ENCODE measurements around the gene U2AF1L4.

DNA sequence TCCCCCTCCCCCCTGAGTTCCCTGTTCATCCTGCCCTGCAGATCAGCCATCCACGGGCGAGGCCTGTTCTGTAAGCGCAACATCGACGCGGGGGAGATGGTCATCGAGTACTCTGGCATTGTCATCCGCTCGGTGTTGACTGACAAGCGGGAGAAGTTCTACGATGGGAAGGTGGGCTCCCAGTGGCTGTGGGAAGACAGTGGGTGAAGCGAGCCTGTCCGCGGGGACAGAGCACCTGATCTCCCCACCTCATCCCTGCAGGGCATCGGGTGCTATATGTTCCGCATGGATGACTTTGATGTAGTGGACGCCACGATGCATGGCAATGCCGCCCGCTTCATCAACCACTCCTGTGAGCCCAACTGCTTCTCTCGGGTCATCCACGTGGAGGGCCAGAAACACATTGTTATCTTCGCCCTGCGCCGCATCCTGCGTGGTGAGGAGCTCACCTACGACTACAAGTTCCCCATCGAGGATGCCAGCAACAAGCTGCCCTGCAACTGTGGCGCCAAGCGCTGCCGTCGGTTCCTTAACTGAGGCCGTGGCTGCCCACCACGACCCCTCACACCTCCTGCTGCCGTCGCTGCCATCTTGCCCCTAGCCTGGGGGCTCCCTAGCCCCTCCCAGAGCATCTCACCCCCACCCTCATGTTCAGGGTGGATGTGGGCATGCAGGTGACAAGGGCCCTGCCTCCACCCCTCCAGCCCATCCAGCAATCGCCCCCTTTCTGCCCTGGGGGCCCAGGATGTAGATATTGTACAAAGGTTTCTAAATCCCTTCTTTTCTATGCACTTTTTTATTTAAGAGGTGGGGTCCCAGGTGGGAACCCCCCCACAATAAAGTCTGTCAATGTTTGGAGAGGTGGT lies 7.0 kb downstream of the U2AF1L4 start:
- no peak for TF ChIP-seq RAD21 (IDR thresholded peaks at IDR 0.05; ENCODE audit: low read depth)
- TF ChIP-seq EP300 (IDR thresholded peaks at IDR 0.05; ENCODE audit: borderline replicate concordance) = no peak
- no peak for TF ChIP-seq FOXM1 (IDR thresholded peaks at IDR 0.05; ENCODE audit: borderline replicate concordance, low read depth)
- TF ChIP-seq YY1 (IDR thresholded peaks at IDR 0.05; ENCODE audit: low read depth) = no peak
